Stimulated activated CD8-positive, alpha-beta memory T cell treated with anti-CD3 and anti-CD28 coated beads, Interleukin-4, amount 100 ng/mL, for 4 hours (primary cell): ENCODE measurements around the gene CDS1.
"Not testable (repeated sequence)": the region's sequence is repeated elsewhere in the genome, so short reads cannot be mapped to it uniquely, and the experiment has no call there.

Experiments
- DNase-seq, 2 donors: peaks; one replicate each; pipeline ENCODE4 v3.0.0-alpha.2; 2020; ENCODE audit warnings: low read depth in 2 of 2, low spot score in 1 of 2

Gene CDS1

DNA sequence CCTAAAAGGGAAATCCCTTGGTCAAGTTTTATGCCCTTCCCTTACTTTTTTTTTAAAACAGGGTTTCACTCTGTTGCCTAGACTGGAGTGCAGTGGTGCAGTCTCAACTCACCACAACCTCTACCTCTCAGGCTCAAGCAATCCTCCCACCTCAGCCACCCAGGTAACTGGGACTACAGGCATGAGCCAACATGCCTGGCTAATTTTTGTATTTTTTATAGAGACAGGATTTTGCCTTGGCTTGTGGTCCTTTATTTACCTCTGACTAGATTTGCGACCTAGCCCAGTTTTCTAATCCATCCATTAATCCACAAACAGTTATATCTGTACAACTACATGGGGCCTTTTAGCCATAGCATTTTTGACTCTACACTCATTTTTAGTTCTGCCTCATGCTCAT is 23.7 kb downstream of the CDS1 start:
- DNase-seq, result no peak

GRCh38 chr4:84611531-84611930 is 28.6 kb downstream of the CDS1 start:
- DNase-seq, result no peak

- DNase-seq, result no peak
Measured at GRCh38 chr4:84614891-84615290, 32.0 kb downstream of the CDS1 start.

DNA sequence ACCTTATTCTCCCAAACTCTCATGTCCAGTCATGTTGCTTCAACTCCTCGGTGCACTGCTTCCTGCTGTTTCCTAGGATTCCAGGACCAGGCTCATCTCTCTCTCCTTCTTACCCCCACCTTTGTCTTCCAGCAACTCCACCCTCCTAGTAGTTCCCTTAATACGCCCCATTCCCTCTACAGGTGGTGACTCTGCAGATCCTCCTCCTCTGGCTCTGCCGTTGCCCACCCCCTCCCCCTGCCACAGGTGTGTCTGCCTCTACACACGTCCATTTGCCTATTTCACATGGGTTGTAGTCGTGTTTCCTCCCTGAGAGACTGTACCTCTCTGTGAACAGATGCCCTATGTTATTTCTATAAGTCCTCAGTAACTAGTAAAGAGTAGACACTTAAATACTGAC is 32.4 kb downstream of the CDS1 start:
- DNase-seq, result no peak

DNA sequence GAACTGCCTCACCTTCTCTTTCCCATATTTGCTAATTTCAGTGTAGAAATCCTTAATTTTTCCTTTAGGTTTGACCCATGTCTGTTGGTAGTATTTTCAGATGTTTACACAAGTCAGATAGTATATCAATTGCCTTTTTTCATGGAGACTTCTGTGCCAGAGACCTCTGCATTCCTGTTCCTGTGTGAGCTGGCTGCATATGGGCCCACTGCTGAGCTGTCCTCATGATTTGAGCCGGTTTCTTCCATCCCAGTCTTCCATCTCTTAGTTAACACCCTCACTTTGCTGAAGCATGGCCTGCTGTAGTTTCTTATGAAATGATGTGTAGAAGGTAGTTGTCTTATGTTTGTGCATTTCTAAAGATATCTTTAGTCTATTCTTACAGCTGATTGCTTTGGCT is 40.0 kb downstream of the CDS1 start:
- no peak for DNase-seq

- DNase-seq, result no peak
Measured at GRCh38 chr4:84623661-84624060, 40.7 kb downstream of the CDS1 start.

GRCh38 chr4:84626673-84627072 is 43.7 kb downstream of the CDS1 start:
- DNase-seq, result no peak

DNA sequence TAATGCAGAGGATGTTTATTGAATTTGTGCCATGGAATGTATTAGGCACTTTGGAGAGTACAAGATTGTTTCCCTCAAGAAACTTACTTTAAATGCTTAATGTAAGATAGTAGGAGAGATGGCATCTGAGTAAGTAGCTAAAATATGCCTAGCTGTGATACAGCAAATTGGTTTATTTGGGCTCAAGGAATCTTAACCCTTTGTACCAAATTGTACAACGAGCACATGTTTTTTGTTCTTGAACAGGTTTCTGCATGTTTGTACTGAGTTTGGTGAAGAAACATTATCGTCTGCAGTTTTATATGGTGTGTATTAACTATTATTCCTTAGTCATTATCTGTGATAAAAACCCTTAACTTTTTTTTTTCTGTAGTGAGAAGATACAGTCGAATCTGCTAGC is 48.6 kb downstream of the CDS1 start:
- no peak for DNase-seq

DNA sequence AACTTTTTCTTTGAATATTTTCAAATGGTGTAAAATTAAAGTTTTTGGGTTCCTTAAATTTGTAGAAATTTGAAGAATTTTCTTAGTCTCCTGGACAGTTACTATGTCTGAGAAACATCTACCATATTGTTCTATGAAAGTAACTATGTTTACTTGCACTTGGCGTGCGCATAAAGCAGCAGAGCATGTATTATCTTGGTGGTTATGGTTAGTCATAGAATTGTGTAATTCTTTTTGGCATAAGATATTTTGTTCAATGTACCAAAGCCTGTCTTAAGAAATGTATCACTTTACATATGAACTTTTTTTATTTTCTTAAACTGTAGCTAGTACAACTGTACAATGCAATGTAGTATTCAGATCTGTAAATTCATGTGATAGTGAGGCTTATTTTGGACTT is 49.2 kb downstream of the CDS1 start:
- no peak for DNase-seq

DNA sequence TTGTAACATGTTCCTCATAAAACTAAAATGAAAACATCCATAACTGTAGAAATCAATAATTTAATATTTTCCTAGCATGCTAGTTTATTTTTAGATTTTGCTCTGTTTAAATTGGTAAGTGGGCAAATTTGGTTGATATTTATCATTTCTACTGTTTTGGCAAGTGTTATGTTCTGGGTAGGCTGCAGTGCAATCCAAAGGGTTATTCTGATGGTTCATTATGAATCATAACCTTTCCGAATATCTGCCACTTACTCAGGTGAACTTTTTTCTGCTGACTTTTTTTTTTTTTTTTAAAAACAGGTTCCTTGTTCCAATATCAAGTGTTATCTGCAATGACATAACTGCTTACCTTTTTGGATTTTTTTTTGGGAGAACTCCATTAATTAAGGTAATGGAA is 52.0 kb downstream of the CDS1 start:
- DNase-seq, result no peak

- no peak for DNase-seq
Measured at GRCh38 chr4:84638092-84638491, 55.2 kb downstream of the CDS1 start.

DNA sequence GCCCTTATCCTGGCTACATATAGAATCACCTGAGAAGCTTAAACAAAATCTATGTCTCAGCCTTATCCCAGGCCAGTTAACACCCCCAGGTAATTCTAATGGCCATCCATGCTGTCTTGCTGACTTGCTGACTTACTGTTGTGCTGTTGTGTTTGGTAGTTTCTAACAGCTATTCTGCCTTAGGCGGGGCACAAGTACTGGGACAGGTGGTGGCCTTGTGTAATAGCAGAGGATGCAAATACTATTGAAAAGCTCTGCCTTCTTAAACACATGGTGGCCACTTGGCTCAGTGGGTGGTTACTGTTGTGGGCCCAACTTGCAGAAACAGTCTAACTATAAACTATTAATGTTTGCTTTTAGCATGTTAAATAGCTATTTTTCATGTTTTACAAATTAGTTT is 56.2 kb downstream of the CDS1 start:
- no peak for DNase-seq

DNA sequence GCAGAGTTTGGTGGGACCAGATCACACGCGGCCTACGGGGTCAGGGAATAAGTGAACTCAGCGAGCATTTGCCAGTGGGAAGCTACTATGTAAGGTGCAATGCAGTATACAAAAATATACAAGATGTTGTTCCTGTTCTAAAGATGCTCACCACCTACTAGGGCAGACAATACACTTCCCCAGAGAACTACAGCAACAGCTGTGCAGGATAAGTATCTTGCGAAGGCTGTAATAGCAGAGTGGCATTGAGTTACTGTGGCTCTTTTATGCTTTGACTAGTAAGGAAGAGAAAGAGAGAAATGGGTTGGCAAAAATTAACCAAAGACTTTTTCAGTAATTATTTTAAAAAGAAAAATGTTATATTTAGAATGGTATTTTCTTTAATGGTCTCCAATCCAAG is 61.2 kb downstream of the CDS1 start:
- no peak for DNase-seq

DNA sequence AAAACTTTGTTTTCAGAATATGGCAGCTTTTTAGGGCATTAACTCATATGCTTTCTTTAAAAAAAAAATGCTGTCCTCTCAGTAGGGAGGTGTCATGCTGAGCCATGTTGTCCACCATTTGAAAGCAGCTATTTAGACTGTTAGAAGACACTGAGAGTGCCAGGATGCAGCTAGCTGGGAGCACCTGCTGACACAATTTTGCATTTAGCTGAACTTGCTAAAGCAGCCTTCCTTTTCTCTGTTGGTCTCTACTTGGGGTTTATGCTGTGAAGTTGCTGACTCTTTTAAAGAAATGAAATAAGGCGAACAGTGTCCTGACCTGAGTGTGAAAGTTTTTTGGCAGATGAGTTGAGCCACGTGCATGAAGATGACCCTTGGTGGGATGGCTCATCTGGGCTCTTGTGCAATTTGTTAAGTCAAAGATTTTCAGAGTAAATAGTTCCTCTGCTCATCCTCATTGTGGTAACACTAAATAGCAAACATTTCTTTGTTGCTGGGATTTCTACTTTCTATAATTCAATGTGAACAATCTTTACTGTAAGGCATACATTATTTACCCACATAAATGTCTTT is 64.5 kb downstream of the CDS1 start:
- no peak for DNase-seq

GRCh38 chr4:84648178-84648577 is 65.3 kb downstream of the CDS1 start:
- no peak for DNase-seq

GRCh38 chr4:84648863-84649647 is 66.1 kb downstream of the CDS1 start:
- DNase-seq, result no peak

DNA sequence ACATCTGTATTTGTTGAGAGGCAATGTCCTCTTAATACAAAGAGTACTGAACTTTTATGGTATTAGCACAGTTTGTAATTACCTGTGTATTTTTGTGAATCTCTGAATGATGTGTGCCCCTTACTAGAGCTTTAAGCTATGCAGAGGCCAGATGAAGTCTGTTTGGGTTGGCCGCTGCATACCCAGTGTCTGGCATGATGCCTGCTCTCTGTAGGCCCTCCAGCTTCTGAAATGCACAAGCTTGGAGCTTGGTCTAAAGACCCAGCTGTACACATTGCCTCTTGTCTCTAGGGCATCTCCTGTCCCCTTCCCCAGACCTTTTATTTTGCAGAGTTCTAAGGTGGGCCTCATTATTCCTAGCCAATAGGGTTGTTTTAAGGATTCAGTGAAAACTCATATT is 68.6 kb downstream of the CDS1 start:
- DNase-seq, result no peak

DNA sequence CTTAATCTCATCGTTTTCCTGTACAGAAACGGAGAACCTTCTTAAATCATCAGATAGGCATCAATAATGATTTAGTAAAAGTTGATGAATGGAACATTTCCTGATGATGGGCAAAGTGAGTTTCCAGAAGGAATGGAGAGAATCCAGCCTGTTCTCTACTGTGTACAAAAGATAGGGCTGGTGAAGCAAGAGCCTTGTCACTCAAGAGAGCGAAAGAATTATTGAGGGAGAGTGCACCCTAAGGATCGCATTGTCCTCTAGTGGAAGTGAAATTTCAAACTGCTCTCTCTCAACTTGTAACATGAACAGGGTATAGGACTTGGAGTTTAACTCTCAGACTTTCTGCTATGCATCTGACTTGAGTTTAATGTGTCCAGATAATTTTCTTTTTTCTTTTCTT is 69.6 kb downstream of the CDS1 start:
- no peak for DNase-seq

GRCh38 chr4:84660606-84661005 is 77.7 kb downstream of the CDS1 start:
- no peak for DNase-seq

DNA sequence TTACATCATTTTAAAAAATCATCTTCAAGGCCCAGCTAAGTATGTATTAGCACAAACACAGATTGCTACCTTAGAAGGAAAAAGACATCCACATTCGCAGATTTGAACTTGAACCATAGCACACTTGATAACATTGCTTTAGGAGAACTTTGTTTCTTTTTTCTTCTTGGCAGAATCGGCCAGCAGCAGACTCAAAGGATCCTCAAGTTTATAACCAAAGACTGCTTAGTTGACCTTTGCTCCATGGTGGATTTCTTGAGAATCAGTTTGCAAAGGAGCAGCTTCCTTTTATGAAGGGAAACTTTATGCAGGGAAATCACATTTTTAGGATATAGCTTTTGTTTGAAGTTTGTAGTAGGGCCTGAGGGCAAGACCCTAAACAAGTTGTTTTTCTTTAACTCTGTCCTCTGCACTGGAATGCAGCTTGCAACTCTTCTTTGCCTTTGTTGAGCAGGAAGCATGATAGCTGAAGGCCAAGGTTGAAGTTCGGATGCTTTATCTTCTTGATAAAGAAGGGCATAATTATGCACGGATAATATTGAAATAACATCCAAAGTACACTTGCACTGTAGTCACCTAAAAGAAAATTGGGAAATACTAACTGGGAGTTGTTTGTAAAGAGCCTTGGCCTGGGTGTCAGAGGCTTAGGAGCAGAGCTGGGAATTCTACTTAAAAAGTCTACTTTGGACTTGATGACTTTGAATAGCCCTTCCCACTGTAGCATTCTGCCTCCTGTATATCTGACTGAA is 78.4 kb downstream of the CDS1 start:
- DNase-seq, result no peak

DNA sequence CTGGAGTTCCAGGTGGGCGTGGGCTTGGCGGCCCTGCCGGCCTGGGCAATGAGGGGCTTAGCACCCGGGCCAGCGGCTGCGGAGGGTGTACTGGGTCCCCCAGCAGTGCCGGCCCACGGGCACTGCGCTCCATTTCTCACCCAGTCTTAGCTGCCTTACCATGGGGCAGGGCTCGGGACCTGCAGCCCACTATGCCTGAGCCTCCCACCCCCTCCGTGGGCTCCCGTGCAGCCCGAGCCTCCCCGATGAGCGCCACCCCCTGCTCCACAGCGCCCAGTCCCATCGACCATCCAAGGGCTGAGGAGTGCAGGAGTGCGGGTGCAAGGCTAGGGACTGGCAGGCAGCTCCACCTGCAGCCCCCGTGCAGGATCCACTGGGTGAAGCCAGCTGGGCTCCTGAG is 81.8 kb downstream of the CDS1 start:
- not testable (repeated sequence) for DNase-seq

- DNase-seq, result no peak
Measured at GRCh38 chr4:84666439-84666838, 83.5 kb downstream of the CDS1 start.
